GM18499 (cell line): ENCODE data around the gene LILRB1.
"Not testable (repeated sequence)": the region's sequence is repeated elsewhere in the genome, so short reads cannot be mapped to it uniquely, and the experiment has no call there.

Experiments
- ATAC-seq: cut with Tn5 transposase; IDR thresholded peaks from one replicate; pipeline ENCODE4 v1.9.1; 2021; ENCODE audit warnings: moderate number of reproducible peaks; ENCODE audit not compliant: insufficient read depth, unreplicated experiment

LILRB1 gene

GRCh38 chr19:54660964-54661363 lies 30.7 kb downstream of the LILRB1 start:
- ATAC-seq, result no peak

- no peak for ATAC-seq
These were observed 31.7 kb downstream of the LILRB1 start for GRCh38 chr19:54661846-54662481.

GRCh38 chr19:54662730-54663129 lies 32.4 kb downstream of the LILRB1 start, which contains the start of gene LILRB4:
LILRB4 (plus strand) TSS chr19:54662985; CDS start chr19:54663034, 49 bp downstream.
- ATAC-seq, result no peak

GRCh38 chr19:54665530-54665929 lies 35.2 kb downstream of the LILRB1 start:
- ATAC-seq, result no peak

GRCh38 chr19:54667217-54667616 lies 36.9 kb downstream of the LILRB1 start:
- no peak for ATAC-seq

GRCh38 chr19:54668353-54668752 lies 38.1 kb downstream of the LILRB1 start:
- no peak for ATAC-seq

- ATAC-seq, result no peak
These were observed 40.5 kb downstream of the LILRB1 start for GRCh38 chr19:54670576-54671357.

- ATAC-seq, result no peak
These were observed 42.9 kb downstream of the LILRB1 start for GRCh38 chr19:54673222-54673621.

GRCh38 chr19:54674021-54674617 lies 43.8 kb downstream of the LILRB1 start:
- no peak for ATAC-seq

- ATAC-seq, result not testable (repeated sequence)
These were observed 46.0 kb downstream of the LILRB1 start for GRCh38 chr19:54676210-54676834.

- ATAC-seq, result no peak
These were observed 46.9 kb downstream of the LILRB1 start for GRCh38 chr19:54677217-54677616.

GRCh38 chr19:54681596-54681995 lies 51.3 kb downstream of the LILRB1 start:
- not testable (repeated sequence) for ATAC-seq

GRCh38 chr19:54682306-54682856 lies 52.1 kb downstream of the LILRB1 start:
- no peak for ATAC-seq

GRCh38 chr19:54684527-54684926 lies 54.2 kb downstream of the LILRB1 start:
- ATAC-seq, result no peak
